ENCODE data around the gene SMYD1. TPM values are rescaled to one million over a fixed set of nuclear protein-coding genes. Genes with fewer than 3 reads are reported as not detected.

Gene SMYD1
- total and polyA plus RNA-seq, 2 donors (not counting 3 experiments of a cell fraction or from before 2014, with no cell fraction given) = not detected

GRCh38 chr2:88057437-88057844, 10.2 kb upstream of the SMYD1 start:
- no peak for FAIRE-seq
- DNase-seq (ENCODE audit: low read depth, low spot score) = no peak
- Histone ChIP-seq H2AFZ (ENCODE audit: low read depth, low read length) (no peak overlapping the region), H4K20me1 (replicated peaks; ENCODE audit: control insufficient read depth, extremely low read depth, insufficient read depth, low read length) (no peaks in the 10 kb centered on the region), H3K27ac (ENCODE audit: insufficient read depth, low read depth, low read length) (no peak overlapping the region), H3K4me2 (ENCODE audit: insufficient read depth, low read length) (no peak overlapping the region), H3K4me3 (replicated peaks in 1 of 3; ENCODE audit: insufficient read depth in 1 of 3, low read depth in 1 of 3, low read length in 3 of 3) (no peak overlapping the region), H3K36me3 (ENCODE audit: control insufficient read depth in 2 of 2, extremely low read depth in 1 of 2, insufficient read depth in 2 of 2, low read length in 2 of 2) (no peaks in the 10 kb centered on the region), H3K79me2 (ENCODE audit: control insufficient read depth, insufficient read depth, low read length) (peaks cover 27% of the 10 kb centered on the region), H3K27me3 (ENCODE audit: control insufficient read depth in 2 of 2, insufficient read depth in 2 of 2, low read length in 2 of 2) (peaks cover 0 to 8% of the 10 kb centered on the region in 2 experiments), H3K9ac (replicated peaks; ENCODE audit: extremely low read depth, insufficient read depth, low read length) (no peak overlapping the region), H3K4me1 (ENCODE audit: control insufficient read depth, extremely low read depth, insufficient read depth, low read length) (peaks cover 22% of the 10 kb centered on the region), H3K9me1 (replicated peaks; ENCODE audit: control insufficient read depth, extremely low read depth, insufficient read depth, low read length) (no peaks in the 10 kb centered on the region), H3K9me3 (replicated peaks; ENCODE audit: control insufficient read depth, insufficient read depth, low read length) (no peaks in the 10 kb centered on the region)
- dilution Hi-C loops (cut with MboI; ENCODE audit: extremely low pct_ligation_motif_present, low sequenced_read_pairs) (no loop called here), intact Hi-C loops (cut with micrococcal nuclease) (no loop called here)
- no TSS peak for BruUV-seq (replicated peaks)
- ChIA-PET POLR2A (no interaction called here), CTCF (interaction anchor here (1.0 kb wide), 1 partner anchor 103 kb away, joined by 3 read pairs; no protein-coding TSS in a partner anchor)
- no peak for TF ChIP-seq GATA2 (IDR thresholded peaks at IDR 0.05; ENCODE audit: insufficient read depth, insufficient read length, low read depth, low read length)
- TF ChIP-seq POLR2A (IDR thresholded peaks at IDR 0.05; ENCODE audit: low read depth, low read length) = no peak
- TF ChIP-seq FOS (IDR thresholded peaks at IDR 0.05; ENCODE audit: borderline replicate concordance, insufficient read depth, low read length) = no peak
- TF ChIP-seq JUN (IDR thresholded peaks at IDR 0.05; ENCODE audit: borderline replicate concordance, insufficient read depth, insufficient read length, low read depth) = no peak
- TF ChIP-seq CTCF (IDR thresholded peaks at IDR 0.05; ENCODE audit: extremely low read depth in 1 of 2, insufficient read depth in 1 of 2, low read depth in 1 of 2, low read length in 2 of 2) = no peak
- TF ChIP-seq EZH2 (IDR thresholded peaks at IDR 0.05; ENCODE audit: borderline replicate concordance, low read depth, low read length, severe bottlenecking) = no peak
- TF ChIP-seq MAX (IDR thresholded peaks at IDR 0.05; ENCODE audit: insufficient read depth, insufficient read length) = no peak
- TF ChIP-seq MYC (IDR thresholded peaks at IDR 0.05; ENCODE audit: low read depth, low read length) = no peak
- TF ChIP-seq POLR2AphosphoS5 (IDR thresholded peaks at IDR 0.05; ENCODE audit: insufficient read depth, low read depth, low read length) = no peak
